HCT116 (cell line): ENCODE data around the gene SLC35F1.

Experiments
- CTCF ChIP-seq, 3 experiments: fragments of 200-600 bp in 1 of 3; sonication (generic) in 1 of 3; IDR thresholded peaks in 2 of 3; conservative IDR thresholded peaks in 1 of 3; 2 replicates each; pipeline ENCODE4 v1.5.1; 2012 to 2017; ENCODE audit warnings: low read depth in 2 of 3, low read length in 2 of 3, antibody characterized with exemption in 1 of 3, borderline replicate concordance in 1 of 3, control low read depth in 1 of 3, mild to moderate bottlenecking in 1 of 3, mixed read lengths in 1 of 3, mixed run types in 1 of 3, moderate library complexity in 1 of 3; ENCODE audit not compliant: insufficient read depth in 1 of 3
- POLR2A ChIP-seq: IDR thresholded peaks from 2 replicates; pipeline ENCODE4 v1.7.0; 2011; ENCODE audit warnings: borderline replicate concordance; ENCODE audit not compliant: insufficient read depth, insufficient read length; ENCODE audit errors: extremely low read depth

- TF ChIP-seq POLR2A = no peak
- no peak for TF ChIP-seq CTCF (IDR thresholded peaks at IDR 0.05 in 2 of 3, conservative IDR thresholded peaks at IDR 0.05 in 1 of 3; ENCODE audit: borderline replicate concordance in 1 of 3, insufficient read depth in 1 of 3, low read depth in 2 of 3, low read length in 2 of 3)
Measured at GRCh38 chr6:118316796-118317384, 409.8 kb downstream of the SLC35F1 start.
